GM12864 (cell line): ENCODE data around the gene DCTPP1.

Source experiments
- DNase-seq: peaks from one replicate; pipeline ENCODE4 v3.0.0-alpha.2; 2011; ENCODE audit warnings: low read depth
- H3K4me3 ChIP-seq: 2 replicates; pipeline ENCODE4 v1.5.1; 2011; ENCODE audit warnings: mild to moderate bottlenecking, low read depth, low read length, control low read depth
- TF ChIP-seq, protein P1 (sequence below): IDR thresholded peaks from 2 replicates; pipeline ENCODE4 v1.5.1; 2011; ENCODE audit warnings: low read depth, mild to moderate bottlenecking, moderate library complexity, low read length, control low read depth, inconsistent platforms; ENCODE audit errors: missing control alignments

The DCTPP1 gene

DNA sequence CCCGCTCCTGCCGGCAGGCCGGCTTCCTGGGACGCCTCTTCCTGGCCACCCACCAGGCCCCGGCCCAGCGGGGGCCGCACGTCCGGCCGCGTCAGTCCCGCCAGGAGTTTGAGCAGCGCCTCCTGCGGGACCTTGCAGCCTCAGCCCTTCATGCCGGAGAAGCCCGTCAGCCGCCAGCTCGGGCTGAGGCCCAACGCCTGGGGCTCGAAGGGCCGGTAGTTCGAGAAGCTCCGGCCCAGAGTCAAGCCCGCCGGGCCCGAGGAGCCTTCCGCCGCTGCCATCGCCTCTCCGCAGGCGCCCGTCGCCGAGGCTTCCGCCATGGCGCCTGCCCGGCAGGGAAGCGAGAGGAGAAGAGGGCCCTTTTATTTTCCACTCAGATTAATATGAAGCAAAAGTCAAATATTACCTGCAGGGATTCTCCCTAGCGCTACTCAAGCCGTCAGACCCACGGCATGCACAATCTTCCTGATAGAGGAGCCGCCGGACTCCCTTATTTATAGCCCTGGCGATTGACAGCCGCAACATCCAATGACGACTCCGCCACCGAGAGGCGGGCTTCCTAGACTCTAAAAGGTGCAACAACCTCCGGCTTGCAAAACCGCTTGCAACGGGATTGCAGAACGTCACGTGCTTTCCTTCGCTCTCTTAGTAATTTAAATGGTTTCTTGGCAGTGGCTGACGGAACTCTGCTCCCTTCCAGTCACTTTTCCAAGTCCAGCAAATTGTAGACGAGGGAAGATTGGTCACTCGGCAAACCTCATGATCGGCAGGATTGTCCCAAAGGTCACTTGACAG is 15.8 kb upstream of the DCTPP1 start, which contains the start of gene SEPHS2:
Gene SEPHS2, minus strand, starts transcription at position 467 of the 795 bp plus-strand sequence. Its CDS starts 147 bp downstream, at position 320.
- TF ChIP-seq, protein P1, sequence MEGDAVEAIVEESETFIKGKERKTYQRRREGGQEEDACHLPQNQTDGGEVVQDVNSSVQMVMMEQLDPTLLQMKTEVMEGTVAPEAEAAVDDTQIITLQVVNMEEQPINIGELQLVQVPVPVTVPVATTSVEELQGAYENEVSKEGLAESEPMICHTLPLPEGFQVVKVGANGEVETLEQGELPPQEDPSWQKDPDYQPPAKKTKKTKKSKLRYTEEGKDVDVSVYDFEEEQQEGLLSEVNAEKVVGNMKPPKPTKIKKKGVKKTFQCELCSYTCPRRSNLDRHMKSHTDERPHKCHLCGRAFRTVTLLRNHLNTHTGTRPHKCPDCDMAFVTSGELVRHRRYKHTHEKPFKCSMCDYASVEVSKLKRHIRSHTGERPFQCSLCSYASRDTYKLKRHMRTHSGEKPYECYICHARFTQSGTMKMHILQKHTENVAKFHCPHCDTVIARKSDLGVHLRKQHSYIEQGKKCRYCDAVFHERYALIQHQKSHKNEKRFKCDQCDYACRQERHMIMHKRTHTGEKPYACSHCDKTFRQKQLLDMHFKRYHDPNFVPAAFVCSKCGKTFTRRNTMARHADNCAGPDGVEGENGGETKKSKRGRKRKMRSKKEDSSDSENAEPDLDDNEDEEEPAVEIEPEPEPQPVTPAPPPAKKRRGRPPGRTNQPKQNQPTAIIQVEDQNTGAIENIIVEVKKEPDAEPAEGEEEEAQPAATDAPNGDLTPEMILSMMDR = peak; percentile 49
- peak within 1 kb of the TSS; percentile 95 for H3K4me3 ChIP-seq
- DNase-seq = peak; percentile 96

GRCh38 chr16:30445149-30445407 is 15.2 kb upstream of the DCTPP1 start:
- no peak for DNase-seq
- TF ChIP-seq, protein P1 = no peak
- H3K4me3 ChIP-seq = peak overlapping the region; percentile 95

GRCh38 chr16:30444231-30445148 is 14.7 kb upstream of the DCTPP1 start:
- H3K4me3 ChIP-seq = peak overlapping the region; percentile 95
- TF ChIP-seq, protein P1 = no peak
- no peak for DNase-seq

DNA sequence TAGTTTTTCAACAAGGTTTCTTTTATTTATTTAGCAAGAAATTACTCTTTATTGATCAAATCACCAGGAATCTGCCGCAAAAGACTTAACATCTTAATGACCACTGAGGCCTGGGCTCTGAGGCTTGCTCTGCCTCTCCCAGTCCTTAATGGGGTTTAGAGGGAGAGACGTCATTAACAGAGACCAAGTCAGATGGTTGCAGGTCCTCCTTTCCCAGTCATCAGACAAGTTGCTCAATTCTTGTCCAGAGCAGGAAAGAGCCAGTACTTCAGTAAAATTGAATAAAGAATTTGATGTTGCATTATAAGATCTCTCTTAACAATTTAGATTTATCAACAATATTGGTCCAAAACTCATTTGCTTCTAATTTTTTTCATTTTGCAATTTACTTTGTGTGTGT is 13.8 kb upstream of the DCTPP1 start:
- no peak overlapping the region for H3K4me3 ChIP-seq
- TF ChIP-seq, protein P1 = no peak
- no peak for DNase-seq

DNA sequence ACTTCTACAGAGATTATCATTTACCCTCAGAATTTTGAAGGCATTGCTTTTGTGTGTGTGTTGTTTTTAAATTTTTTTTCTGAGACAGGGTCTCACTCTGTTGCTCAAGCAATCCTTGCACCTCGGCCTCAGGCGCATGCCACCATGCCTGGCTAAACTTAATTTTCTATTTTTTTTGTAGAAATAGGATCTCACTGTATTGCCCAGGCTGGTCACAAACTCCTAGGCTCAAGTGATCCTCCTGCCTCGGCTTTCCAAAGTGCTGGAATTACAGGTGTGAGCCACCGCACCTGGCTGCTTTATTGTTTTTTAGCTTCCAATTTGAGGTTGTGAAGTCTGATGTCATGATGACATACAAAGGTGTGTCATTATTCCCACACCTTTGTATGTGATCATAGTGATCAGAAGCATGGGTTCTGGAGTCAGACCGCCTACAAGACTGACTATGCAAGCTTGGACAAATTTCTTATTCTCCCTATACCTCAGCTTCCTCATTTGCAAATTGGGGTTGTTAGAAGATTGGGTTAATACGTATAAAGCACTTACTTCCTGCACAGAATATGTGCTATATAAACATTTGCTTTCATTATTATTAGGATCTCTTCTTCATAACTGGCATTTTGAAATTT is 10.0 kb upstream of the DCTPP1 start:
- no peak overlapping the region for H3K4me3 ChIP-seq
- no peak for DNase-seq
- TF ChIP-seq, protein P1 = no peak

- no peak for DNase-seq
- TF ChIP-seq, protein P1 = no peak
Observed at GRCh38 chr16:30438835-30439234, 9.0 kb upstream of the DCTPP1 start.

More at GRCh38 chr16:30438835-30439234, 9.0 kb upstream of the DCTPP1 start:
- no peak overlapping the region for H3K4me3 ChIP-seq
